ENCODE measurements around the gene EPHB1.

- TF ChIP-seq GATA3 (IDR thresholded peaks at IDR 0.05; ENCODE audit: low read depth, low read length): no peak
- no peak for TF ChIP-seq GATA2 (IDR thresholded peaks at IDR 0.05; ENCODE audit: low read depth, low read length)
These were observed 34.7 kb downstream of the EPHB1 start for GRCh38 chr3:134829721-134830120.

All from SH-SY5Y (cell line).